GM10266 (cell line): ENCODE results near the gene FBLN2.

Source experiments
- DNase-seq: peaks from one replicate; pipeline ENCODE4 v3.0.0; 2012; ENCODE audit errors: extremely low spot score
- TF ChIP-seq, protein P1 (sequence below): IDR thresholded peaks from 2 replicates; pipeline ENCODE4 v1.5.1; 2012; ENCODE audit warnings: mild to moderate bottlenecking, low read depth; ENCODE audit not compliant: control insufficient read depth, insufficient read depth; ENCODE audit errors: missing control alignments

FBLN2 gene

GRCh38 chr3:13550791-13551360, 2.0 kb downstream of the FBLN2 start:
- TF ChIP-seq, protein P1, sequence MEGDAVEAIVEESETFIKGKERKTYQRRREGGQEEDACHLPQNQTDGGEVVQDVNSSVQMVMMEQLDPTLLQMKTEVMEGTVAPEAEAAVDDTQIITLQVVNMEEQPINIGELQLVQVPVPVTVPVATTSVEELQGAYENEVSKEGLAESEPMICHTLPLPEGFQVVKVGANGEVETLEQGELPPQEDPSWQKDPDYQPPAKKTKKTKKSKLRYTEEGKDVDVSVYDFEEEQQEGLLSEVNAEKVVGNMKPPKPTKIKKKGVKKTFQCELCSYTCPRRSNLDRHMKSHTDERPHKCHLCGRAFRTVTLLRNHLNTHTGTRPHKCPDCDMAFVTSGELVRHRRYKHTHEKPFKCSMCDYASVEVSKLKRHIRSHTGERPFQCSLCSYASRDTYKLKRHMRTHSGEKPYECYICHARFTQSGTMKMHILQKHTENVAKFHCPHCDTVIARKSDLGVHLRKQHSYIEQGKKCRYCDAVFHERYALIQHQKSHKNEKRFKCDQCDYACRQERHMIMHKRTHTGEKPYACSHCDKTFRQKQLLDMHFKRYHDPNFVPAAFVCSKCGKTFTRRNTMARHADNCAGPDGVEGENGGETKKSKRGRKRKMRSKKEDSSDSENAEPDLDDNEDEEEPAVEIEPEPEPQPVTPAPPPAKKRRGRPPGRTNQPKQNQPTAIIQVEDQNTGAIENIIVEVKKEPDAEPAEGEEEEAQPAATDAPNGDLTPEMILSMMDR, result no peak
- DNase-seq, result no peak

- DNase-seq, result no peak
- TF ChIP-seq, protein P1, result no peak
Measured at GRCh38 chr3:13552857-13553652, 4.1 kb downstream of the FBLN2 start.

DNA sequence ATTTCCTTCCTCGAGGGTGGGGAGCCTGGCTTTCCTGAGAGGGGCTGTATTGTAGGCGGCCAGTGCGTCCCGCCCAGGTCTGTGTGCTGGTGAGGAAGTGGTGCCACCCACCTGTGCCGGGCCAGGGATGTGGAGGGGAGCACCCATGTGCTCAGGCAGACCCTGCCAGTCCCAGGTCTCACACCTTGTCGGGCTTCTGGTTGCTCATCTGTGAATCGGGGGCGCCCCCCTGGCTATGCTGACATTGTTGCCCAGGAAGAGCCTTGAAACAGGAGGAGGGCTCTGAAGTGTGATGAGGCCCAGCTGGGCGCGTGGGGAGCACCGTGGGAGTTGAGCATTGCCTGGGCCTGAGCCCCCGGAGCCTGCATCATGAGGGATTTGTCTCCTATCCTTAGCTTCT, 4.8 kb downstream of the FBLN2 start:
- TF ChIP-seq, protein P1, result no peak
- no peak for DNase-seq

- TF ChIP-seq, protein P1, result no peak
- DNase-seq, result no peak
Measured at GRCh38 chr3:13555753-13556152, 6.8 kb downstream of the FBLN2 start.

- TF ChIP-seq, protein P1, result no peak
Measured at GRCh38 chr3:13556207-13556606, 7.3 kb downstream of the FBLN2 start.

DNA sequence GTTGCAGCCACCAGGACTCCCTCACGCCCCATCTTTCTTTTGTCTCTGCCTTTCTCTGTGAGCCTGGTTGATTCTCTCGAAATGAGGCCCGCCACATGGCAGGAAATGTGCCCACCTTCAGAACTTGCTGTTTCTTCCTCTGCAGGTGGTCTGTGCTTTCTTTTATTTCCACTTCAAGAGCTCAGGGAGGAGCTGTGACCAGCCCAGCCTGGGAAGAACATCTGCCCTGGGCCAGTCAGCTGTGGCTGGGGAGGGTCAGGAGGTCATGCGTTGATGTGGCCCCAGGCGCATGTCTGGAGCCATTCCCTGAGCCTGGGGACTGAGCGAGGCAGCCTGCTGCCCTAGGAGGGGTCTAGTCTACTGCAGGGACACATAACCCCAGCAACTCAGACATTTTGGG, 8.0 kb downstream of the FBLN2 start:
- TF ChIP-seq, protein P1, result no peak
- DNase-seq, result no peak

More at GRCh38 chr3:13556207-13556606, 7.3 kb downstream of the FBLN2 start:
- DNase-seq, result no peak

DNA sequence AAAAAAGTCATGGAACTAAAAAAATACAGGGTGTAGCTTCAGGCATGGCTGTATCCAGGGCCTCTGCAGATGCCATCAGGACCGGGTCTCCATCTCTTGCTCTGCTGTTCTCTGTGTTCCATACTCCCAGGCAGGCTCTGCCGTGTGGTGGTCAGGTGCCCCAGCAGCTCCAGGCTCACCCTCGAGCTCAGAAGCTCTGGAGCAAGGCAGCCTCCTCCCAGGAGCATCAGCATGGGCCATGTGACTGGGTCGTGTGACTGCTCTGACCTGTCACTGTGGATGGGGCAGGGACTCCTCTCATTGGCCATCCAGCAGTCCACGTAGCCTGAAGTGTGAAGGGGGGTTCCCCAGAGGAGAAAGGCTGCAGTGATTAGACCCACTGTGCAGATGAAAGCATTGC, 8.5 kb downstream of the FBLN2 start:
- DNase-seq, result no peak
- TF ChIP-seq, protein P1, result no peak
